GM18517 (cell line): ENCODE measurements around the gene EXOC7.
"Not testable (repeated sequence)": the region's sequence is repeated elsewhere in the genome, so short reads cannot be mapped to it uniquely, and the experiment has no call there.

Source experiments
- ATAC-seq: cut with Tn5 transposase; IDR thresholded peaks from one replicate; pipeline ENCODE4 v1.9.1; 2021; ENCODE audit warnings: mild to moderate bottlenecking, moderate library complexity; ENCODE audit not compliant: unreplicated experiment

EXOC7 gene

DNA sequence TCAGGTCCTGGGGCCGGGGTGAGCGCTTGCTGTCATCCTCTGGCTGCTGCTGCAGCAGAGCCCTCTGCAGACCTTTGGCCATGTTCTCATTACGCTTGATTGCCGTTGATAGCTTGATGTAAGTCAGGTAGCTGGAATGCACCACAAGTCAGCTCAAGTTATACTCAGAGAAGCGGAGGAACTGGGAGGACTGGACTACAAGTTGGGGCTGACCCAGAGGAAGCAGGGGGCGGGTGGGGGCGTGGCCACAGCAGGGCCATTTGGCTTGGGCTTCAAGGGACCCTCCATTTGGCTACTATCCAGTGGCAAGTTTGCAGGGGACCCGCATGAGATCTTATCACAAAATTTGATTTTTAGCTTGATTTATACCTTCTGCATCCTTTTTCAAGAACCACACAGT lies 57.5 kb downstream of the EXOC7 start:
- ATAC-seq: no peak

DNA sequence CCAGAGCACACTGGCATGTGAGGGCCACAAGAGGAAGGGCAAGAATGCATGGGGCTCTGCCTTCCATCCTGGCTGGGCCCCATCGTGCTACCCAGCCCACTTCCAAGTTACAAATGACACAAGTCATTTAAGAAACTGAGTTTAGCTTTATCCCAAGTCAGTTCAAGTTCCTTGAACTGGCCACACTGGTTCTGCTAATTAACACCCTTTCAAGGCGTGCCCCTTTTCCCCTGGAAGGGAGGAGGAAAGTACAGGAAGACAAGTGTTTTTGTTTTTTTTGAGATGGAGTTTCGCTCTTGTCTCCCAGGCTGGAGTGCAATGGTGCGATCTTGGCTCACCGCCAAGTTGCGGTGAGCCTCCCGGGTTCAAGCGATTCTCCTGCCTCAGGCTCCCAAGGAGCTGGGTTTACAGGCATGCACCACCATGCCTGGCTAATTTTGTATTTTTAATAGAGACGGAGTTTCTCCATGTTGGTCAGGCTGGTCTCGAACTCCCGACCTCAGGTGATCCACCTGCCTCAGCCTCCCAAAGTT lies 59.0 kb downstream of the EXOC7 start:
- not testable (repeated sequence) for ATAC-seq

DNA sequence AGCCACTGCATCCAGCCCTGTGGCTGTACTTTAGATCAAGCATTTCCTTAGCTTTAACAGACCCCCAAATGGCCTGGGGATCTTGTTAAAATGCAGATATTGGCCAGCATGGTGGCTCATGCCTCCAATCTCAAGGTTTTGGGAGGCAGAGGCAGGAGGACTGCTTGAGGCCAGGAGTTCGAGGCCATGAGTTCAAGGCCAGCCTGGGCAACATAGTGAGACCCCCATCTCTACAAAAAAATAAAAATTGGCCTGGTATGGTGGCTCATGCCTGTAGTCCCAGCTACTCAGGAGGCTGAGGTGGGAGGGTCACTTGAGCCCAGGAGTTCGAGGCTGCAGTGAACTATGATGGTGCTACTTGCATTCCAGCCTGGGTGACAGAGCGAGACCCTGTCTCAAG lies 60.7 kb downstream of the EXOC7 start:
- not testable (repeated sequence) for ATAC-seq

DNA sequence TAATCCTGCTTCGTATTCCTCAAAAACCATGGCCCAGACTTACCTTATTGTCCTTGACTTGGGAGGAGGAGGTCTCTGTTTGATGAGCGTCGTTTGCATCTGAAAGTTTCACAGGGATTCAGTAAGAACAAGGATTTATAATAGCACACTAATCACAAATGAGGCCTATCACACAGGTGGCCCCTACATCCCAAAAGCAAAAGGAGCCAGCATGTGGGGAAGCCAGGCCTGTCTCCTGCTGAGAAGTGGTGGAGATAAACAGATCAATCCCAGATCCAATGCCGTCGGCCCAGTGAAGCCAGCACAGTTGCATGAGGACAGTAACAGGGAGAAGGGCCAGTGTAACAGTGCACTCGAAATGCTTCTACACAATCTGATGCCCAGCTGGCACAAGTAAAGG lies 63.2 kb downstream of the EXOC7 start:
- ATAC-seq: no peak

DNA sequence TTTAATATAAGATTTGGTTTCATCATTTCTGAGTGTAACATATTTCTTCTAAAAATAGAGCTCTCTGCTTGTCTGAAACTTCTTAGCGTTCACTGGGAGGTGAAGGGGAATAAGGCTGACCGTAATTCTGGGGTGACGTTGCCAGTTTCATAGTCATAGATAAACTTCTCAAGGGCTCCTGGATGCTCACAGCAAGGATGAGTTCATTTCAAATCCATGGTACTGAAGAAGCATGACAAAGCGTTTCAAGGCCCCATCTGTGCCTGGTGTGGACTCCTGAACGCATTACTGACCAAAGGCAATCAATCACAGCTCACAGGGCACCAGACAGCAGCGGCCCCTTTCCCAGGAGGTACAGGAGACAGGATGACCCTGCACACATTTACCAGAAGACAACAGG lies 64.5 kb downstream of the EXOC7 start:
- ATAC-seq: no peak

DNA sequence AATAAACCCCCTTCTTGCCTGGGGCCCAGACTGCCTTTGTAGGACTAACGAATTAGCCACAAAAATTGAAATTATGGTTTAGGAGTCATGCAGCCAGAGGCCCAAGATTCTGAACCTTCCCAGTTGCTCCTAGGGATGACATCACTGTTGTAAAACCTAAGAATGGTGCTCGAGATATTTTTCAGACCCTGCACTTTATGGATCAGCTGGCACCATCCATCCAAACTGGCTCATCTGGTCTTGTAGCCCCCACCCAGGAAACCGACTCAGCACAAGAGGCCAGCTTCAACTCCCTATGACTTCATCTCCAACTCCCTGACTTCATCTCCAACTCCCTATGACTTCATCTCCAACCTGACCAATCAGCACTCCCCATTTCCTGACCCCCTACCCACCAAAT lies 65.5 kb downstream of the EXOC7 start:
- ATAC-seq: no peak

DNA sequence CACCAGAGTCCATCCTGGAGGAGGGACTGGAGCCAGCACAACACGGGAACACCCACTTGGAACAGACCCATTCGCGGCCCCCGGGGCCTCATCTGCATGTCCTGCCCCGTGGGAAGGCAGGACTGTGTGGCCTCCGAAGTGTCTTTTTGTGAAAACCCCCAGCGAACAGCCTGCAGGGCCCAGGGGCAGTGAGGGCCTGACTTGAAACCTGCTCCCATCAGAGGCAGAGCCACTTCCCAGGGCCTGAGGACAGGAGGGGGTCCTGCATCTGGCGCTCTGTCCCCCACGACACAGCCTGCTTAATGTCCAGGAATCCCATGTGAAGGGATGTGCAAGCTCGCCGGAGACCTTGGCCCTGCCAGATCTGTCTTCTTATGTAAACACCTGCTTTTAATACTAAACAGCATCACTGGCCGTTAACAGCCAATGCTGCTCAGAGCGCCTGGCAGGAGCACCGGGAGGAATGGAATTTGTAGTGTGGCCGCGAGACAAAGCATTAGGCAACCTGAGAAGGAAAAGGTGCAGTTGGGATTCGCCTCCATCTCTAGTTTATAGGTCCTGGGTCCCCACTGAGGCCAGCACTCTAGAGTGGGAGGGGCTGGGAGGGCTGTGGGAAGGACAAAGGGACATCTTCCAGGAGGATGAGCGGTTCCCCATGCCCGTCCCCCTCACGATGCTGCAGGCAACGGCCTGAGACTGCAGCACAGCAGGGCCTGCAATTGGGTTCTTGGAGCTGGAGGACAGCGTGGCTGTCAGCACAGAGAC lies 66.9 kb downstream of the EXOC7 start:
- no peak for ATAC-seq

DNA sequence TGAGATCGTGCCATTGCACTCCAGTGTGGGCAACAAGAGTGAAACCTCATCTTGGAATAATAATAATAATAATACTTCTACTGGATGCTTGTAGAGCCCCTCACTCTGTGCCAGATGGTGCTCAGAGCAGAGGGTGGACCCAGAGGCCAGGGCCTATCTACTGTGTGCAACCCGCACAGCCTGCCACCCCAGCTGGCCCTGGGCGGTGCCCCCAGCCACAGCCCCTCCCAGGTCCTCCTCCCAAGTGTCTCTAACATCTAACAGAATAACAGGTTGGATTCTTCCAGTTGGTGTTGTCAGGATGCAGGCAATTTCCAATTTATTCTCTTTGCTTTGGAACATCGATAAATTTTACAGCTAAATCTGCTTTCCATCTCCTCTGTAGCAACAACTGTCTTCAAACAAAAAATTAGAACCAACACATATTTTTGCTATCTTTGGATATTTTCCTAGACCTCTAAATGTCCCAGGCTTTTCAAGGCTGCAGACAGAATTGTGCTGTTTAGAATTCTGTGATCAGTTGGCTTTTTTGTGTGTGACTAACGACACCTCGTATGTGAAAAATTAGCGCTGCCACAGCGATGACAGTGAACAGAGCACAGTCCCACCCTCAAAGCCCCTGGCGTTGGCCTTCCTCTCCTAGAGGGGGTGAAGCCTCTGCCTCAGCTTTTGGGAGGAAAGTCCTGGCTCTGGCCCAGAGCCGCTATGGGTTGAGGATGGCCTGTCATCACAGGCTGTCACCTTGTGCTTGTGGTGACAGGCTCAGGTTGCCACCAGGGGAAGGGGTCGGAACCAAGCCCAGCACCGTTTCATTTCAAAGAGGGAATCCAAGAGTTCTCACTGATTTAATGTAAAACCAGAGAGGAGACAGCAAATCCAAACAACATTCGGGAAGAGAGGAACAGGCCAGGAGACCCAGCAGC lies 68.9 kb downstream of the EXOC7 start:
- no peak for ATAC-seq

DNA sequence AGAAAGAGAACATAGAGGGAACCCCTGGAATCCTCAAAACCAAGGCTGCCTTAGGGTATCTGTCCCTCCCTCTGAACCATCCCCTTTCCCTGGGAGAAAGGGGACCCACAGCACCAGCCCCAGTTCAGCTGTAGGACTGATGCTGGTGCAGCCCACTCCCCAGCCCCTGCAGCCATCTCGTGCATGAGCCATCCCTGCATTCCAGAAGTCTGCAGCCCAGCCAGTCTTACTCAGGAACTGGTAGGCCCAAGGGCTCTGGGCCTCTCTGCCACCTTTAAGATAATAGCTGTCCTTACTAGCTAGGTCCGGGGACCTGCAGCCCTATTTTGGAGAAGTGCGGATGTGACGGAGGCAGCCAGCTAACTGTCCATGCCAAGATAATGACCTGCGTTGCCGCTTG lies 70.4 kb downstream of the EXOC7 start:
- ATAC-seq: no peak

DNA sequence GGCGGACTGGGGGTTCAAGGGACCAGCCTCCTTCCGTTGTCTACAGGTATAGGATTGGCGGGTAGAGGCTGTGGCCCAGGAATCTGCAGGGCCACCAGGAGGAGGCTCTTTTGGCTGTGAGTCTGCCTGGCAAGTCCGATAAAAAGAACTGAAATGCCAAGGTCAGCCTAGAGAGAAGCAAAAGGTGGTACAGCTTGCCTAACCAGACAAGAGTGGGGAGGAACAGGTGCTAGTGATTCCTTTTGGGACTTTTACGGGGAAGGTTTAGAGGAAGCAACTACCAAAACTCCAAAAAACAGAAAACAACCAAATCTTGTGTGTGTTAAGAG lies 70.8 kb downstream of the EXOC7 start:
- no peak for ATAC-seq

DNA sequence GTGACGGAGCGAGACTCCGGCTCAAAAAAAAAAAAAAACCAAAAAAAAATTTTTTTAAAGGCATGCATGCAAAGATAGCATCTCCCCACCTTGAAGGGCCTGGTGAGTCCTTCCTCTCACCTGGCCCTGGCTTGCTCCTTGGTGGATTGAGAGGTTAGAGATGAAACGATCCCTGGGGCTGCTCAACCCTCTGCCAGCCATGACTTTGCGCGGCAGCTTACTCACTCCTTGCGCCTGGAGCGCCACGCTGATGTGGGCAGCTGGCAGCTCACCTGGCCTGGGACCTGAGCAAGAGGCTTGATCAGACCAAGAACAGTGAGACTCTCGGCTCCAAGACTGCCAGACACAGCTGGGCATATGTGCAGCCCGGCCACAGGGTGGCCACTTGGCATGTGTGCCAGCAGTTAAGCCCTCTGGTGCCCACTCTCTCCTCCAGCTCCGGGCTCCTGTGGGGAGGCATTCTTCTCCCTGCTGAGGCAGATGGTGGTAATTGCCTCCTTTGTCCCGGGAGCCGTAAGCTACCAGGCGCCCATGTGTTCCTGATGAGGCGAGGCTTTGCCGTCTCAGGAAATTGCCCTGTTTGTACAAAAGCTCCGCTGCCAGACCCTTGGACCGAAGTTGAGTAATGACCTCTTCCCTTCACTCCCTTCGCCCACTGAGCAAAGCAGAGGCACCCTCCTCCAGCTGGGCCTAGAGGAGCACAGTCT lies 71.4 kb downstream of the EXOC7 start:
- ATAC-seq: no peak
